ENCODE results near the gene TNIK.

GRCh38 chr3:171432548-171432947 lies 27.7 kb downstream of the TNIK start:
- TF ChIP-seq YY1 (IDR thresholded peaks at IDR 0.05; ENCODE audit: insufficient read depth, insufficient read length): no peak
- TF ChIP-seq ZNF274 (IDR thresholded peaks at IDR 0.05; ENCODE audit: low read depth, low read length): no peak
- no peak for TF ChIP-seq SUZ12 (IDR thresholded peaks at IDR 0.05; ENCODE audit: extremely low read depth, insufficient read depth, insufficient read length)
